Heart right ventricle (tissue), 16 donors: ENCODE results near the gene GPR31. TPM values are rescaled to one million over a fixed set of nuclear protein-coding genes. Genes with fewer than 3 reads are reported as not detected.
A peak's percentile ranks its signal among the peaks of the same experiment; 100 is the strongest.

ENCODE experiments used
- ATAC-seq, 8 donors: fragments of 200-7000 bp; cut with Tn5 transposase; one replicate each; pipeline ENCODE4 v1.9.1; 2020; ENCODE audit warnings: mild to moderate bottlenecking in 8 of 8, moderate library complexity in 8 of 8, moderate number of reproducible peaks in 1 of 8
- DNase-seq, 2 donors: peaks; one replicate each; pipeline ENCODE4 v3.0.0-alpha.2; 2020
- H3K27ac ChIP-seq, 10 donors: fragments of 200-600 bp; sonication (generic) in 2 of 10; one replicate each; pipeline versions ENCODE4 v1.5.0 to v1.8.0; 2020 to 2022; ENCODE audit warnings: mild to moderate bottlenecking in 3 of 10
- H3K27me3 ChIP-seq, 7 donors: fragments of 200-600 bp; one replicate each; pipeline ENCODE4 v1.8.0; 2021 to 2022; ENCODE audit warnings: mild to moderate bottlenecking in 2 of 7
- H3K36me3 ChIP-seq, 9 donors: fragments of 200-600 bp; sonication (generic) in 1 of 9; one replicate each; pipeline versions ENCODE4 v1.5.0 to v1.8.0; 2020 to 2022; ENCODE audit warnings: mild to moderate bottlenecking in 2 of 9
- H3K4me1 ChIP-seq, 9 donors: fragments of 200-600 bp; sonication (generic) in 1 of 9; one replicate each; pipeline versions ENCODE4 v1.5.0 to v1.8.0; 2020 to 2022; ENCODE audit warnings: mild to moderate bottlenecking in 4 of 9
- H3K4me3 ChIP-seq, 10 donors: fragments of 200-600 bp; sonication (generic) in 2 of 10; one replicate each; pipeline versions ENCODE4 v1.5.0 to v1.8.0; 2020 to 2022; ENCODE audit warnings: mild to moderate bottlenecking in 7 of 10, moderate library complexity in 2 of 10
- H3K9me3 ChIP-seq, 11 donors: fragments of 200-600 bp in 10 of 11; sonication (generic) in 2 of 11; one replicate each; pipeline versions ENCODE4 v1.5.0 to v1.8.0; 2013 to 2022; ENCODE audit warnings: mild to moderate bottlenecking in 2 of 11, control low read depth in 1 of 11, moderate library complexity in 1 of 11
- WGBS, 2 donors: extraction: QIAGEN DNeasy Blood & Tissue Kit; methylation state at CpG; one replicate each; pipeline ENCODE4 v1.1.7; 2013; ENCODE audit warnings: inconsistent platforms in 1 of 2; 5-methylcytosine and 5-hydroxymethylcytosine counted together
- intact Hi-C, 10 donors: fragments of 100-400 bp; cut with DNase I; formaldehyde crosslinking; loops; one replicate each; pipeline versions ENCODE4 v1.11.1 to v1.14.2; 2022
- polyA plus RNA-seq, 2 donors: library from polyadenylated mRNA; stranded (reverse); fragments of 200-250 nt; gene quantifications; one replicate each; pipeline ENCODE4 v1.2.3, GENCODE V29; 2013
- total RNA-seq, 10 donors: library from RNA; stranded (reverse); fragmentation: NEBNext Ultra II Directional in 3 of 10; extraction: Animal tissue kit (Norgen Biotek cat#: 25700) in 3 of 10; gene quantifications; one replicate each; pipeline versions ENCODE4 v1.2.1 to v1.2.4, GENCODE V29; 2021 to 2023
- TF ChIP-seq, protein P1 (sequence below), 9 donors: fragments of 200-600 bp; sonication (generic) in 2 of 9; IDR thresholded peaks; one replicate each; pipeline versions ENCODE4 v1.5.0 to v1.8.0; 2021 to 2022; ENCODE audit warnings: antibody characterized with exemption in 9 of 9, mild to moderate bottlenecking in 5 of 9, moderate library complexity in 1 of 9
- donor health status: Arrhythmogenic right ventricular cardiomyopathy.
- donor health status: ischemic (EF 13 %, LVEDD 7.1; RV severe dilation, severe dysfunction).
- donor health status: healthy with polysubstance abuse.
- donor health status: DM: no; HTN: yes; CAD: no.
- donor health status: DM: no; HTN: no; CAD: no.
- donor health status: ischemic (EF 25% LVEDD 6.9; RV normal size, moderate dysfunction).
- donor health status: ischemic (EF 25% LVEDD 5.7; RV mildly dilated, moderate dysfunction).
- donor health status: healthy.
- donor health status: DM: yes; HTN: yes; CAD: no.
- donor health status: Ischemic cardiomyopathy.
- donor health status: ischemic (EF 35%, LVEDD 5.7; RV mildly dilated, moderate dysfunction).
- donor health status: nonischemic (EF 11% LVEDD 7.7; RV severe dilation, severe dysfunction).
- donor health status: DM: yes; HTN: yes; CAD: no.
- donor health status: PGD.
- donor health status: ischemic (EF 29% LVEDD 5.4; RV normal size, mild dysfunction).
- donor health status: nonischemic (EF 23%, LVEDD 6.1; RV moderate dilation, normal function).

Gene GPR31
- total and polyA plus RNA-seq, 12 donors = not detected

DNA sequence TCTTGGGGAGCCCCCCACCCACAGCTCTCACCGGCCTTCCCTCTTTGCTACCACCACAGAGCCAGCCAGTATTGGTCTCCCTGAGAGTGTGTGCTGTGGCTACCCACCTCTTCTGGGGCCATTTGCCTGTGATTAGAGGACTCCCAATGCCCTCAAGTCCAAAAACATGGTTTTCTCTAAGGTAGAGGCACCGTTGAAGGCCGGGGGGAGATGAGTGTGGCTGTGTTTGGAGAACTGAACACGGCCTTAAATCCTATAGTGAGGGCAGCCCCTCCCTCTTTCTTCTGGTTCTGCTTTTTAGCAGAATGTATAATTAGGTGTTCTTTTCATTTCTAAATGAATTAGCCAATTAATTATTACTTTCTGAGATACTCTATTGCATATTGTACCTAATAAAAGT lies 32.4 kb downstream of the GPR31 start:
- intact Hi-C loops = no loop called here
- Histone ChIP-seq H3K4me3 (no peak overlapping the region), H3K27ac (no peak overlapping the region), H3K27me3 (peaks cover 0 to 20% (median 15%) of the 10 kb centered on the region in 7 donors), H3K36me3 (no peaks in the 10 kb centered on the region), H3K4me1 (peaks cover 0 to 3% (median 0%) of the 10 kb centered on the region in 9 donors), H3K9me3 (no peaks in the 10 kb centered on the region)
- TF ChIP-seq, protein P1, sequence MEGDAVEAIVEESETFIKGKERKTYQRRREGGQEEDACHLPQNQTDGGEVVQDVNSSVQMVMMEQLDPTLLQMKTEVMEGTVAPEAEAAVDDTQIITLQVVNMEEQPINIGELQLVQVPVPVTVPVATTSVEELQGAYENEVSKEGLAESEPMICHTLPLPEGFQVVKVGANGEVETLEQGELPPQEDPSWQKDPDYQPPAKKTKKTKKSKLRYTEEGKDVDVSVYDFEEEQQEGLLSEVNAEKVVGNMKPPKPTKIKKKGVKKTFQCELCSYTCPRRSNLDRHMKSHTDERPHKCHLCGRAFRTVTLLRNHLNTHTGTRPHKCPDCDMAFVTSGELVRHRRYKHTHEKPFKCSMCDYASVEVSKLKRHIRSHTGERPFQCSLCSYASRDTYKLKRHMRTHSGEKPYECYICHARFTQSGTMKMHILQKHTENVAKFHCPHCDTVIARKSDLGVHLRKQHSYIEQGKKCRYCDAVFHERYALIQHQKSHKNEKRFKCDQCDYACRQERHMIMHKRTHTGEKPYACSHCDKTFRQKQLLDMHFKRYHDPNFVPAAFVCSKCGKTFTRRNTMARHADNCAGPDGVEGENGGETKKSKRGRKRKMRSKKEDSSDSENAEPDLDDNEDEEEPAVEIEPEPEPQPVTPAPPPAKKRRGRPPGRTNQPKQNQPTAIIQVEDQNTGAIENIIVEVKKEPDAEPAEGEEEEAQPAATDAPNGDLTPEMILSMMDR (IDR thresholded peaks at IDR 0.05) = no peak
- DNase-seq = no peak
- no peak for ATAC-seq
- WGBS, 2 donors = 86 to 87% methylated on average over 4 of the region's 4 CpGs

DNA sequence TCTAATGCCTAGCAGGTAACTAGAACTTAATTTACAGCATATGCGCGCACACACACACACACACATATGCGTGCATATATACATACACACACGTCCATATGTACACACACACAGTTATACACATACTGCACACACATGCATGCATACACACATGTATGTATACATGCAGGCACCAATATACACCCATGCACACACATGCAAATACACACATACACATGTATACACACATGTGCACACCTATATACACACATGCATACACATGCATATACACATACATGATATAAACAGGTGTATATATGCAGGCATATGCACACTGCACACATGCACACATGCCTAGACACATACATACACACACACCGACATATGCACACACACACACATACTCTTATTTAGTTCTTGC lies 33.0 kb downstream of the GPR31 start:
- H3K4me3 ChIP-seq = no peak overlapping the region
- 94 to 95% methylated on average over 5 of the region's 5 CpGs for WGBS, 2 donors
- H3K36me3 ChIP-seq = no peaks in the 10 kb centered on the region
- no peak overlapping the region for H3K27ac ChIP-seq
- H3K4me1 ChIP-seq = peaks cover 0 to 3% (median 0%) of the 10 kb centered on the region in 9 donors
- peaks cover 0 to 25% (median 15%) of the 10 kb centered on the region in 7 donors for H3K27me3 ChIP-seq
- ATAC-seq (no peak), DNase-seq (no peak)
- intact Hi-C loops = no loop called here
- TF ChIP-seq, protein P1 (IDR thresholded peaks at IDR 0.05) = no peak
- H3K9me3 ChIP-seq = no peaks in the 10 kb centered on the region

- DNase-seq (no peak), ATAC-seq (no peak)
- H3K4me1 ChIP-seq = peaks cover 0 to 3% (median 0%) of the 10 kb centered on the region in 9 donors
- no peaks in the 10 kb centered on the region for H3K9me3 ChIP-seq
- H3K36me3 ChIP-seq = no peaks in the 10 kb centered on the region
- TF ChIP-seq, protein P1 (IDR thresholded peaks at IDR 0.05) = no peak
- 61% methylated on average over 8 of the region's 8 CpGs for WGBS, 2 donors
- H3K27me3 ChIP-seq = peaks cover 0 to 38% (median 23%) of the 10 kb centered on the region in 7 donors
- intact Hi-C loops = no loop called here
- H3K27ac ChIP-seq = no peak within 1 kb of the TSS
- peak within 1 kb of the TSS in 1 of 10 donors; percentile 7 for H3K4me3 ChIP-seq
These were observed 34.7 kb downstream of the GPR31 start, which contains the start of gene CCR6 for GRCh38 chr6:167122827-167123657. TSS of gene CCR6 (plus strand) at chr6:167123096. CDS start at chr6:167136135, 13,039 bp downstream.

DNA sequence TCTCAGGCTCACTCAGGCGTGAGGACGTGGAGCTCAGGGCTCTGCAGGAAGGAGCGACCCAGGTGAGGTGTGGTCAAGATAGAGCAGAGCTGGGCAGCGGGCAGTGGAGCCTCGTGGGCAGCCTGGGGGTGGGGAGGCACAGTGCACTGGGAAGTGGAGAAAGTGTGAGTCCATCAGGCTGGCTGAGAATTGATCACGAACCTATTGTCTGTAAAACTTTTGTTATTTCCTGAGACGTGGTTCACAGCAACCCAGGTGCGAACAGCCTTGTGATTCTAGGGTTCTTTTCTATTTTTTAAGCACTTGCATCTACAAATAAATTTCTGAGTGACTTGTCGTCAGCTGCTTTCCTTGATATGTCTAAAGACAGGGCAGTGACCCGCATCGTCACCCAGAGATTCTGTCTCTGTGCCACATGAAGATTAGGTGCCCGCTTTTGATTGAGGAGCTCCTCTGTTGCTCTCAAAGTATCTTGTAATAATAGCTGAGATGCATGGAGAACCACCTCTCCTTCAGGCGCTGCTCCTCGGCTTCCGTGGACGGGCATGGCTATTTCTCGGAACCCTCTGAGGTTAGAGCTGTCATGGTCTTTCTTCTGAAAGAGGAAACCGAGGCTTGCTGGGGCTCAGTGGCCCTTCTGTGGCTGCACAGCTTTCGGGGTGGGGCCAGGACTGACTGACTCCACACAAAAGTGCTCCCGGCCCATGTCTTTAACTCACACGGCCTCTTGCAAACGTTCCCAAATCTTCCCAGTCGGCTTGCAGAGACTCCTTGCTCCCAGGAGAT lies 35.5 kb downstream of the GPR31 start:
- Histone ChIP-seq H3K4me3 (no peak overlapping the region), H3K27me3 (peaks cover 0 to 44% (median 25%) of the 10 kb centered on the region in 7 donors), H3K36me3 (no peaks in the 10 kb centered on the region), H3K9me3 (no peaks in the 10 kb centered on the region), H3K27ac (no peak overlapping the region), H3K4me1 (peaks cover 0 to 3% (median 0%) of the 10 kb centered on the region in 9 donors)
- intact Hi-C loops = no loop called here
- TF ChIP-seq, protein P1 (IDR thresholded peaks at IDR 0.05) = no peak
- DNase-seq = no peak
- ATAC-seq = no peak
- 82 to 84% methylated on average over 23 of the region's 23 CpGs for WGBS, 2 donors
